HepG2 (cell line): Measurements from ENCODE around the gene DYDC2. TPM values are rescaled to one million over a fixed set of nuclear protein-coding genes. Genes with fewer than 3 reads are reported as not detected.

ENCODE experiments used
- CENPX ChIP-seq: sonication (generic); formaldehyde crosslinking; IDR thresholded peaks from 2 replicates; pipeline ENCODE4 v1.9.0; 2021; ENCODE audit warnings: mild to moderate bottlenecking, missing genetic modification reagents, moderate library complexity
- CREB1 ChIP-seq, 2 experiments: fragments of 450-650 bp in 1 of 2; IDR thresholded peaks; 2 replicates each; pipeline ENCODE4 v1.6.1; 2016 to 2017; ENCODE audit warnings: control low read depth in 1 of 2, mild to moderate bottlenecking in 1 of 2, missing compliant biosample characterization in 1 of 2, missing genetic modification characterization in 1 of 2
- DPF2 ChIP-seq: sonication (generic); formaldehyde crosslinking; IDR thresholded peaks from 2 replicates; pipeline ENCODE4 v1.4.0; 2020; ENCODE audit warnings: mild to moderate bottlenecking, low read depth, missing genetic modification reagents, borderline replicate concordance
- FOXA3 ChIP-seq: IDR thresholded peaks from 2 replicates; pipeline ENCODE4 v1.6.1; 2016; ENCODE audit warnings: missing genetic modification reagents, missing compliant biosample characterization
- HOXA5 ChIP-seq: sonication (generic); formaldehyde crosslinking; IDR thresholded peaks from 2 replicates; pipeline ENCODE4 v1.4.0; 2020; ENCODE audit warnings: missing genetic modification reagents
- KDM5A ChIP-seq: fragments of 200-600 bp; sonication (generic); IDR thresholded peaks from 2 replicates; pipeline ENCODE4 v1.7.0; 2018; ENCODE audit warnings: antibody characterized with exemption, mild to moderate bottlenecking, low read length, borderline replicate concordance
- KDM6A ChIP-seq: IDR thresholded peaks from 2 replicates; pipeline ENCODE4 v1.6.1; 2016; ENCODE audit warnings: low read depth
- LCORL ChIP-seq, 2 experiments: fragments of 450-650 bp in 1 of 2; sonication (generic) in 1 of 2; formaldehyde crosslinking in 1 of 2; IDR thresholded peaks; 2 replicates each; pipeline versions ENCODE4 v1.5.0 to v1.6.1; 2017 to 2020; ENCODE audit warnings: antibody characterized with exemption in 1 of 2, missing genetic modification reagents in 1 of 2
- NCOR1 ChIP-seq: fragments of 200-600 bp; sonication (generic); IDR thresholded peaks from 2 replicates; pipeline ENCODE4 v1.7.0; 2017; ENCODE audit warnings: antibody characterized with exemption, low read length, borderline replicate concordance
- NFIB ChIP-seq: sonication (generic); formaldehyde crosslinking; IDR thresholded peaks from 2 replicates; pipeline ENCODE4 v1.9.0; 2021; ENCODE audit warnings: missing genetic modification reagents, mild to moderate bottlenecking, borderline replicate concordance
- RARA ChIP-seq: IDR thresholded peaks from 2 replicates; pipeline ENCODE4 v1.6.1; 2016; ENCODE audit warnings: missing genetic modification reagents, missing compliant biosample characterization
- SIN3A ChIP-seq: IDR thresholded peaks from 2 replicates; pipeline ENCODE4 v1.6.1; 2011; ENCODE audit warnings: low read depth, mild to moderate bottlenecking, control low read depth, low read length, borderline replicate concordance
- SNAPC2 ChIP-seq: sonication (generic); formaldehyde crosslinking; IDR thresholded peaks from 2 replicates; pipeline ENCODE4 v1.8.1; 2022; ENCODE audit warnings: mild to moderate bottlenecking, missing genetic modification reagents
- ZBTB20 ChIP-seq: sonication (generic); formaldehyde crosslinking; IDR thresholded peaks from 2 replicates; pipeline ENCODE4 v1.8.1; 2023; ENCODE audit warnings: missing genetic modification reagents, low read depth, mild to moderate bottlenecking, borderline replicate concordance
- ZFP90 ChIP-seq: sonication (generic); formaldehyde crosslinking; IDR thresholded peaks from 2 replicates; pipeline ENCODE4 v1.8.0; 2022; ENCODE audit warnings: missing genetic modification reagents, mild to moderate bottlenecking, inconsistent platforms, borderline replicate concordance
- ZNF557 ChIP-seq: sonication (generic); formaldehyde crosslinking; IDR thresholded peaks from 2 replicates; pipeline ENCODE4 v1.4.0; 2020; ENCODE audit warnings: missing genetic modification reagents
- ZNF841 ChIP-seq: sonication (generic); formaldehyde crosslinking; IDR thresholded peaks from 2 replicates; pipeline ENCODE4 v1.8.1; 2023; ENCODE audit warnings: missing genetic modification reagents, borderline replicate concordance
- polyA plus RNA-seq, 8 experiments: library from polyadenylated mRNA; depleted of rRNA in 3 of 8; stranded (reverse) in 7 of 8; unstranded in 1 of 8; fragments of >200 nt; fragmentation: Illumina TruSeq in 4 of 8; extraction: Trizol in 4 of 8; gene quantifications; 2 replicates each; pipeline versions ENCODE4 v1.2.1 to v1.2.3, GENCODE V29; 2011 to 2016; ENCODE audit warnings: low read depth in 4 of 8, missing spikeins in 1 of 8, mixed read lengths in 1 of 8; ENCODE audit not compliant: insufficient read depth in 1 of 8
- total RNA-seq, 5 experiments: library from RNA; depleted of rRNA; stranded (reverse); fragments of >200 nt; fragmentation: Illumina TruSeq; extraction: Trizol; gene quantifications; 2 replicates each; pipeline ENCODE4 v1.2.3, GENCODE V29; 2016; ENCODE audit warnings: low read depth in 1 of 5
- TF ChIP-seq, protein P1 (sequence below): IDR thresholded peaks from 2 replicates; pipeline ENCODE4 v1.6.1; 2016; ENCODE audit warnings: low read depth
- TF ChIP-seq, protein P2 (sequence below): IDR thresholded peaks from 2 replicates; pipeline ENCODE4 v1.6.1; 2012; ENCODE audit warnings: inconsistent platforms
- TF ChIP-seq, protein P3 (sequence below): IDR thresholded peaks from 2 replicates; pipeline ENCODE4 v1.6.1; 2012; ENCODE audit warnings: low read depth, low read length, improper control_type of control experiment
- TF ChIP-seq, protein P4 (sequence below): sonication (generic); formaldehyde crosslinking; conservative IDR thresholded peaks from 2 replicates; pipeline ENCODE4 v1.4.0; 2020; ENCODE audit warnings: missing genetic modification reagents
- TF ChIP-seq, protein P5 (sequence below): sonication (generic); formaldehyde crosslinking; IDR thresholded peaks from 2 replicates; pipeline ENCODE4 v1.5.0; 2020; ENCODE audit warnings: mild to moderate bottlenecking, missing genetic modification reagents, borderline replicate concordance

Gene DYDC2
- total and polyA plus RNA-seq, 2 of the 13 experiments (the other 11 are each of a cell fraction or from before 2014, with no cell fraction given), result 0.98 to 2.3 TPM

DNA sequence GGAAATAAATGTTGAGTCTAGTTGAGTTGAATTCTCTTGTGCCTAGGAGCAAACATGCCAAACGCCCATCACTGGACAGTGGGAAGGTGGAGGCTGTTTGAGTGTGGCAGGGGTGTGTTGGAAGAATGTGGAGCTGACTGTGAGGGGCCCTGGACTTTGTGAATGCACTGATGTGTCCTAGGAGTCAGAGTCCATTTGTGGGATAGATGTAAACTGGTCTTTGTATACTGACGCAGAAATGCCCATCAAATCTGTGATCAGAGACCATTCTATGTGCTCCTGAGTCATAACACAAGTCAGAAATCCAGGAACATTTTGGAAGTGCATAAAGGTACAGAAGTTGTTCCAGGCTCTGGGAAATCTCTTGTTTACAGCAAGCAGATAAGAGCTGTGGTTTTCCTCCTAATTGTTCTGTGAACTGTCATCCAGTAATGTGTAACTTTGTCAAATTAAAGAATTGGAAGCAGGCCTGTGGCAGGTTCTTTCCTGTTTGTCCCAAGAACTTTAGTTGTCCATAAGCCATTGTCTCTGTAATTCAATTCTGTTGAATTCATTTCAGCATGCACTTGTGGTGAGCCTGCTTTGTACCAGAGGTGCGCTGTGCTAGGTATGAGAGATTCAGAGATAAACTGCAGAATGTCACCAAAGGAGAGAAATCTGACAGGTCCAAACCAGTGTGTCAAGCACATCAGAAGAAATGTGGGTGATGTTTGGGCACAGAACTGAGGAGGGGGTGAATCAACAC, 59.3 kb downstream of the DYDC2 start (continued):
- peak; percentile 85 for TF ChIP-seq NCOR1
- TF ChIP-seq ZBTB20, result peak; percentile 45; the same call in 1 of the 2 replicates
- TF ChIP-seq, protein P1, sequence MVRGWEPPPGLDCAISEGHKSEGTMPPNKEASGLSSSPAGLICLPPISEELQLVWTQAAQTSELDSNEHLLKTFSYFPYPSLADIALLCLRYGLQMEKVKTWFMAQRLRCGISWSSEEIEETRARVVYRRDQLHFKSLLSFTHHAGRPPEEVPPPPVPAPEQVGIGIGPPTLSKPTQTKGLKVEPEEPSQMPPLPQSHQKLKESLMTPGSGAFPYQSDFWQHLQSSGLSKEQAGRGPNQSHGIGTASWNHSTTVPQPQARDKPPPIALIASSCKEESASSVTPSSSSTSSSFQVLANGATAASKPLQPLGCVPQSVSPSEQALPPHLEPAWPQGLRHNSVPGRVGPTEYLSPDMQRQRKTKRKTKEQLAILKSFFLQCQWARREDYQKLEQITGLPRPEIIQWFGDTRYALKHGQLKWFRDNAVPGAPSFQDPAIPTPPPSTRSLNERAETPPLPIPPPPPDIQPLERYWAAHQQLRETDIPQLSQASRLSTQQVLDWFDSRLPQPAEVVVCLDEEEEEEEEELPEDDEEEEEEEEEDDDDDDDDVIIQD (CRISPR knock-in tag), result peak; percentile 76; the same call in 1 of the 2 replicates
- 0 out of 2 replicates have a peak, but pooled peaks have one; percentile 37 for TF ChIP-seq SIN3A
- 0 out of 2 replicates have a peak, but pooled peaks have one; percentile 51 for TF ChIP-seq KDM6A (CRISPR knock-in tag)
- TF ChIP-seq, protein P2, sequence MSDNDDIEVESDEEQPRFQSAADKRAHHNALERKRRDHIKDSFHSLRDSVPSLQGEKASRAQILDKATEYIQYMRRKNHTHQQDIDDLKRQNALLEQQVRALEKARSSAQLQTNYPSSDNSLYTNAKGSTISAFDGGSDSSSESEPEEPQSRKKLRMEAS, result peak; percentile 46; the same call in 1 of the 2 replicates
- no peak for TF ChIP-seq CREB1 (IDR thresholded peaks at IDR 0.05)
- TF ChIP-seq CREB1 (CRISPR knock-in tag; IDR thresholded peaks at IDR 0.05), result peak; percentile 57
- TF ChIP-seq SNAPC2 (CRISPR knock-in tag), result peak; percentile 58; the same call in 1 of the 2 replicates
- TF ChIP-seq ZNF557 (CRISPR knock-in tag), result 0 out of 2 replicates have a peak, but pooled peaks have one; percentile 36
- TF ChIP-seq HOXA5 (CRISPR knock-in tag), result 0 out of 2 replicates have a peak, but pooled peaks have one; percentile 54
- TF ChIP-seq, protein P3, sequence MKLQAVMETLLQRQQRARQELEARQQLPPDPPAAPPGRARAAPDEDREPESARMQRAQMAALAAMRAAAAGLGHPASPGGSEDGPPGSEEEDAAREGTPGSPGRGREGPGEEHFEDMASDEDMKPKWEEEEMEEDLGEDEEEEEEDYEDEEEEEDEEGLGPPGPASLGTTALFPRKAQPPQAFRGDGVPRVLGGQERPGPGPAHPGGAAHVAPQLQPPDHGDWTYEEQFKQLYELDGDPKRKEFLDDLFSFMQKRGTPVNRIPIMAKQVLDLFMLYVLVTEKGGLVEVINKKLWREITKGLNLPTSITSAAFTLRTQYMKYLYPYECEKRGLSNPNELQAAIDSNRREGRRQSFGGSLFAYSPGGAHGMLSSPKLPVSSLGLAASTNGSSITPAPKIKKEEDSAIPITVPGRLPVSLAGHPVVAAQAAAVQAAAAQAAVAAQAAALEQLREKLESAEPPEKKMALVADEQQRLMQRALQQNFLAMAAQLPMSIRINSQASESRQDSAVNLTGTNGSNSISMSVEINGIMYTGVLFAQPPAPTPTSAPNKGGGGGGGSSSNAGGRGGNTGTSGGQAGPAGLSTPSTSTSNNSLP, result peak; percentile 68
- TF ChIP-seq, protein P4, sequence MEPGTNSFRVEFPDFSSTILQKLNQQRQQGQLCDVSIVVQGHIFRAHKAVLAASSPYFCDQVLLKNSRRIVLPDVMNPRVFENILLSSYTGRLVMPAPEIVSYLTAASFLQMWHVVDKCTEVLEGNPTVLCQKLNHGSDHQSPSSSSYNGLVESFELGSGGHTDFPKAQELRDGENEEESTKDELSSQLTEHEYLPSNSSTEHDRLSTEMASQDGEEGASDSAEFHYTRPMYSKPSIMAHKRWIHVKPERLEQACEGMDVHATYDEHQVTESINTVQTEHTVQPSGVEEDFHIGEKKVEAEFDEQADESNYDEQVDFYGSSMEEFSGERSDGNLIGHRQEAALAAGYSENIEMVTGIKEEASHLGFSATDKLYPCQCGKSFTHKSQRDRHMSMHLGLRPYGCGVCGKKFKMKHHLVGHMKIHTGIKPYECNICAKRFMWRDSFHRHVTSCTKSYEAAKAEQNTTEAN (CRISPR knock-in tag), result peak; percentile 94
- TF ChIP-seq, protein P5, sequence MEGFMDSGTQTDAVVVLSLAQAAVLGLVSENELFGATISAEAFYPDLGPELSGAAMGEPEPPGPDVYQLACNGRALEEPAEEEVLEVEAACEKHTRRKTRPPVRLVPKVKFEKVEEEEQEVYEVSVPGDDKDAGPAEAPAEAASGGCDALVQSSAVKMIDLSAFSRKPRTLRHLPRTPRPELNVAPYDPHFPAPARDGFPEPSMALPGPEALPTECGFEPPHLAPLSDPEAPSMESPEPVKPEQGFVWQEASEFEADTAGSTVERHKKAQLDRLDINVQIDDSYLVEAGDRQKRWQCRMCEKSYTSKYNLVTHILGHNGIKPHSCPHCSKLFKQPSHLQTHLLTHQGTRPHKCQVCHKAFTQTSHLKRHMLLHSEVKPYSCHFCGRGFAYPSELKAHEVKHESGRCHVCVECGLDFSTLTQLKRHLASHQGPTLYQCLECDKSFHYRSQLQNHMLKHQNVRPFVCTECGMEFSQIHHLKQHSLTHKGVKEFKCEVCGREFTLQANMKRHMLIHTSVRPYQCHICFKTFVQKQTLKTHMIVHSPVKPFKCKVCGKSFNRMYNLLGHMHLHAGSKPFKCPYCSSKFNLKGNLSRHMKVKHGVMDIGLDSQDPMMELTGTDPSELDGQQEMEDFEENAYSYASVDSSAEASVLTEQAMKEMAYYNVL (CRISPR knock-in tag), result peak; percentile 62; the same call in 1 of the 2 replicates
- TF ChIP-seq NFIB, result no peak
- TF ChIP-seq KDM5A, result no peak
- no peak for TF ChIP-seq ZNF841 (CRISPR knock-in tag)
- peak; percentile 46; the same call in 1 of the 2 replicates for TF ChIP-seq ZFP90
- TF ChIP-seq CENPX, result no peak
- TF ChIP-seq RARA (CRISPR knock-in tag), result peak; percentile 57; the same call in 1 of the 2 replicates
- peak; percentile 25; the same call in 1 of the 2 replicates for TF ChIP-seq DPF2 (CRISPR knock-in tag)
- TF ChIP-seq FOXA3 (CRISPR knock-in tag), result peak; percentile 64
- 0 out of 2 replicates have a peak, but pooled peaks have one; percentile 27 for TF ChIP-seq LCORL (IDR thresholded peaks at IDR 0.05)
- peak; percentile 90 for TF ChIP-seq LCORL (CRISPR knock-in tag; IDR thresholded peaks at IDR 0.05)
